A673 (cell line): ENCODE data around the gene TTC33.

ENCODE experiments used
- CTCF ChIP-seq: fragments of 300-800, 200-600 bp; sonication (generic); conservative IDR thresholded peaks from 2 replicates; pipeline ENCODE4 v1.5.1; 2017; ENCODE audit warnings: low read depth, mild to moderate bottlenecking, antibody characterized with exemption, low read length, moderate library complexity, mixed read lengths
- EZH2 ChIP-seq: fragments of 200-600 bp; sonication (generic); IDR thresholded peaks from 2 replicates; pipeline ENCODE4 v1.6.1; 2017; ENCODE audit warnings: borderline replicate concordance, low read depth, mild to moderate bottlenecking, mixed read lengths, antibody characterized with exemption, low read length; ENCODE audit not compliant: poor library complexity, severe bottlenecking

- TF ChIP-seq CTCF (no peak), EZH2 (no peak)
Measured at GRCh38 chr5:40677456-40677855, 78.3 kb downstream of the TTC33 start.
